ENCODE measurements around the gene KRT84. TPM values are rescaled to one million over a fixed set of nuclear protein-coding genes. Genes with fewer than 3 reads are reported as not detected.

The KRT84 gene
- polyA plus RNA-seq, 1 experiment: not detected

- TF ChIP-seq, protein P1, sequence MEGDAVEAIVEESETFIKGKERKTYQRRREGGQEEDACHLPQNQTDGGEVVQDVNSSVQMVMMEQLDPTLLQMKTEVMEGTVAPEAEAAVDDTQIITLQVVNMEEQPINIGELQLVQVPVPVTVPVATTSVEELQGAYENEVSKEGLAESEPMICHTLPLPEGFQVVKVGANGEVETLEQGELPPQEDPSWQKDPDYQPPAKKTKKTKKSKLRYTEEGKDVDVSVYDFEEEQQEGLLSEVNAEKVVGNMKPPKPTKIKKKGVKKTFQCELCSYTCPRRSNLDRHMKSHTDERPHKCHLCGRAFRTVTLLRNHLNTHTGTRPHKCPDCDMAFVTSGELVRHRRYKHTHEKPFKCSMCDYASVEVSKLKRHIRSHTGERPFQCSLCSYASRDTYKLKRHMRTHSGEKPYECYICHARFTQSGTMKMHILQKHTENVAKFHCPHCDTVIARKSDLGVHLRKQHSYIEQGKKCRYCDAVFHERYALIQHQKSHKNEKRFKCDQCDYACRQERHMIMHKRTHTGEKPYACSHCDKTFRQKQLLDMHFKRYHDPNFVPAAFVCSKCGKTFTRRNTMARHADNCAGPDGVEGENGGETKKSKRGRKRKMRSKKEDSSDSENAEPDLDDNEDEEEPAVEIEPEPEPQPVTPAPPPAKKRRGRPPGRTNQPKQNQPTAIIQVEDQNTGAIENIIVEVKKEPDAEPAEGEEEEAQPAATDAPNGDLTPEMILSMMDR (IDR thresholded peaks at IDR 0.05; ENCODE audit: low read depth, low read length): no peak
- no peak overlapping the region for H3K4me3 ChIP-seq (ENCODE audit: low read depth, low read length)
- CTCF ChIA-PET: no interaction called here
- POLR2A ChIA-PET: no interaction called here
- no peak overlapping the region for H3K27ac ChIP-seq (ENCODE audit: low read depth, low read length)
- H3K27me3 ChIP-seq (ENCODE audit: control insufficient read depth, insufficient read depth, low read length): peaks cover 15% of the 10 kb centered on the region
- no peaks in the 10 kb centered on the region for H3K9me3 ChIP-seq (ENCODE audit: control insufficient read depth, insufficient read depth, low read length)
- DNase-seq (ENCODE audit: low read depth, low spot score): no peak
Measured at GRCh38 chr12:52403561-52403960, 18.1 kb upstream of the KRT84 start.

DNA sequence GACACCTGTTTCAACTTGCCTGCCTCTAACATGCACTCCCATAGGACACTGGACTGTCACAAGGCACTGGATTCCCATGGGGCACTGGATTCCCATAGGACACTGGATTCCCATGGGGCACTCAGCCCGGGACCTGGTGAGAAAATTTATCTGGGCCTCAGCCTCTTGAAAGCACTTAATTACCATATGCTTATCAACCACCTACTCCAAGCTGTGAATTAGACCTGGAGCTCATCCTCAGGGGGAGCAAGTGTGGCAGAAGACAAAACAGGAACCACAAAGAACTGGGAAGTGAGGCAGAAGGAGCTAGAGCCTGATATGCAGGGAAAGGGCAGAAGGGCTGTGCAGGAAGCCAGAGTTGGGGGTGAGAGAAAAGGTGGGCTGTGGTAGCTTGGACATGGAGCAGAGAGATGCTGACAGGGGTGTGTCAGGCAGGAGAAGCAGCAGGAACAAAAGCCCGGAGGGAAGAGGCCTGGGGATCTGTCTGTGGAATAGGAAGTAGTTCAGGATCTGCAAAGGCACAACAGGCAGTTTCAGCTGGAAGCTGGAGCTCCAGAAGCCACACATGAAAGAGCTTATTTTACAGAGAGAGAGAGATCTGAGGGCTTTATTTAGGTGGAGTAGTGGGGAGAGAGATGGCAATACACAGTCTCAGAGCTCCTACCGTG, 17.6 kb upstream of the KRT84 start:
- CTCF ChIA-PET: interaction anchor here (2.8 kb wide), 1 partner anchor 31 kb away, joined by 9 read pairs; no protein-coding TSS in a partner anchor
- H3K9me3 ChIP-seq (ENCODE audit: control insufficient read depth, insufficient read depth, low read length): no peaks in the 10 kb centered on the region
- no peak overlapping the region for H3K4me3 ChIP-seq (ENCODE audit: low read depth, low read length)
- POLR2A ChIA-PET: no interaction called here
- peaks cover 11% of the 10 kb centered on the region for H3K27me3 ChIP-seq (ENCODE audit: control insufficient read depth, insufficient read depth, low read length)
- DNase-seq (ENCODE audit: low read depth, low spot score): no peak
- TF ChIP-seq, protein P1 (IDR thresholded peaks at IDR 0.05; ENCODE audit: low read depth, low read length): no peak
- no peak overlapping the region for H3K27ac ChIP-seq (ENCODE audit: low read depth, low read length)

GRCh38 chr12:52402377-52402776, 16.9 kb upstream of the KRT84 start:
- ChIA-PET CTCF (interaction anchor here (2.8 kb wide), 1 partner anchor 30 kb away, joined by 9 read pairs; no protein-coding TSS in a partner anchor), POLR2A (no interaction called here)
- peaks cover 10% of the 10 kb centered on the region for H3K27me3 ChIP-seq (ENCODE audit: control insufficient read depth, insufficient read depth, low read length)
- no peak for DNase-seq (ENCODE audit: low read depth, low spot score)
- H3K27ac ChIP-seq (ENCODE audit: low read depth, low read length): no peak overlapping the region
- TF ChIP-seq, protein P1 (IDR thresholded peaks at IDR 0.05; ENCODE audit: low read depth, low read length): no peak
- no peak overlapping the region for H3K4me3 ChIP-seq (ENCODE audit: low read depth, low read length)
- H3K9me3 ChIP-seq (ENCODE audit: control insufficient read depth, insufficient read depth, low read length): no peaks in the 10 kb centered on the region

DNA sequence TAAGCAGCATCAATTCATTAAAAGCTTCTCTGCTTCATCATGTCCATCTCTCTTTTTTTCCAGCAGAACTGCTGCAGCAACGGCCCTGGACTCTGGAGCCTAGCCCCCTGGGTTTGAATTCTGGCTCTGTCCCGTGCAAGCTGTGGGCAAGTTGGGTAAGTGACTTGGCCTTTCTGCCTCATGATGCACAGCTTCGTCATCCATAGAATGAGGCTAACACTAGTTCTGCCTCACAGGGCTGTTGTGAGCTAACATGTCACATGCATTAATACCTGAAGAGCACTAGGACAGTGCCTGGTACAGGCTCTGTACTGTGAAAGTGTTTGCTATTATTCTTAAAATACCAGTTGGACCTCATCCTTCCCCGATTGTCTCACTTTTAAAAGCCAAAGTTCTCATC, 16.5 kb upstream of the KRT84 start:
- Histone ChIP-seq H3K27ac (ENCODE audit: low read depth, low read length) (no peak overlapping the region), H3K27me3 (ENCODE audit: control insufficient read depth, insufficient read depth, low read length) (peaks cover 14% of the 10 kb centered on the region), H3K4me3 (ENCODE audit: low read depth, low read length) (no peak overlapping the region), H3K9me3 (ENCODE audit: control insufficient read depth, insufficient read depth, low read length) (no peaks in the 10 kb centered on the region)
- POLR2A ChIA-PET: no interaction called here
- TF ChIP-seq, protein P1 (IDR thresholded peaks at IDR 0.05; ENCODE audit: low read depth, low read length): no peak
- DNase-seq (ENCODE audit: low read depth, low spot score): no peak
- CTCF ChIA-PET: interaction anchor here (0.6 to 2.8 kb wide), 2 partner anchors 29 to 289 kb away, joined by 3 to 9 read pairs; no protein-coding TSS in a partner anchor

- CTCF ChIA-PET: interaction anchor here (0.6 to 2.8 kb wide), 2 partner anchors 29 to 290 kb away, joined by 3 to 9 read pairs; no protein-coding TSS in a partner anchor
- Histone ChIP-seq H3K27me3 (ENCODE audit: control insufficient read depth, insufficient read depth, low read length) (peaks cover 18% of the 10 kb centered on the region), H3K4me3 (ENCODE audit: low read depth, low read length) (no peak overlapping the region)
Measured at GRCh38 chr12:52401526-52401925, 16.1 kb upstream of the KRT84 start.

More at GRCh38 chr12:52401526-52401925, 16.1 kb upstream of the KRT84 start:
- Histone ChIP-seq H3K27ac (ENCODE audit: low read depth, low read length) (no peak overlapping the region), H3K9me3 (ENCODE audit: control insufficient read depth, insufficient read depth, low read length) (no peaks in the 10 kb centered on the region)
- DNase-seq (ENCODE audit: low read depth, low spot score): no peak
- POLR2A ChIA-PET: no interaction called here
- TF ChIP-seq, protein P1 (IDR thresholded peaks at IDR 0.05; ENCODE audit: low read depth, low read length): no peak

Measured in AG04450 (cell line).